GM12891 (cell line): Measurements from ENCODE around the gene MEF2B.
A peak's percentile ranks its signal among the peaks of the same experiment; 100 is the strongest.

ENCODE experiments used
- DNase-seq: peaks from one replicate; pipeline ENCODE4 v3.0.0; 2011; ENCODE audit warnings: low spot score; ENCODE audit not compliant: insufficient read length
- FAIRE-seq: peaks from 2 replicates; lab custom pipeline; 2011; peaks lifted over from hg19 to GRCh38; lab: Jason Lieb, UNC
- PAX5 ChIP-seq: IDR thresholded peaks from 2 replicates; pipeline ENCODE4 v1.6.1; 2011; ENCODE audit warnings: low read length, moderate library complexity, mild to moderate bottlenecking; ENCODE audit not compliant: insufficient read depth, severe bottlenecking
- POLR2A ChIP-seq: IDR thresholded peaks from 2 replicates; pipeline ENCODE4 v1.6.1; 2011; ENCODE audit warnings: low read depth, low read length, control low read depth
- POLR2AphosphoS5 ChIP-seq: IDR thresholded peaks from 2 replicates; pipeline ENCODE4 v1.6.1; 2011; ENCODE audit warnings: low read depth, low read length, control low read depth
- POU2F2 ChIP-seq: IDR thresholded peaks from 2 replicates; pipeline ENCODE4 v1.6.1; 2011; ENCODE audit warnings: low read depth, mild to moderate bottlenecking, control low read depth, low read length, moderate library complexity
- SPI1 ChIP-seq: IDR thresholded peaks from 2 replicates; pipeline ENCODE4 v1.6.1; 2011; ENCODE audit warnings: low read depth, low read length, control low read depth
- TAF1 ChIP-seq: IDR thresholded peaks from 2 replicates; pipeline ENCODE4 v1.6.1; 2011; ENCODE audit warnings: low read depth, low read length, control low read depth

MEF2B gene

DNA sequence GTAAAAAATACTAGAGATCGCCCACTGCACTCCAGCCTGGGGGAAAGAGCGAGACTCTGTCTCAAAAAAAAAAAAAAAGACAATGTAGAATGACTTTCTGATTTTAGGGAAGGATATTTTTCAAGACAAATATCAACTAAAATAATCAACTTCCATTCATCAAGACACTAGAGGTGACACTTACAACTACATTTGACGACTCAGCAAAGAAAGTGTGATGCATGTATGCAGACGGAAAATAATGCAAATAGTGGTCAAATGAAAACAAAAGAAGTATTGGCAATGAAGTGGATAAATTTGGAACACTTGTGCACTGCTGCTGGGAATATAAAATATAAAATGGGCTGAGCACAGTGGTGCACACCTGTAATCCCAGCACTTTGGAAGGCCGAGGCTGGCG lies 44.0 kb downstream of the MEF2B start:
- TF ChIP-seq SPI1 = no peak
- TF ChIP-seq PAX5 = no peak
- TF ChIP-seq POLR2A = no peak
- TF ChIP-seq TAF1 = no peak
- TF ChIP-seq POLR2AphosphoS5 = no peak
- TF ChIP-seq POU2F2 = no peak
- DNase-seq (no peak), FAIRE-seq (no peak)

DNA sequence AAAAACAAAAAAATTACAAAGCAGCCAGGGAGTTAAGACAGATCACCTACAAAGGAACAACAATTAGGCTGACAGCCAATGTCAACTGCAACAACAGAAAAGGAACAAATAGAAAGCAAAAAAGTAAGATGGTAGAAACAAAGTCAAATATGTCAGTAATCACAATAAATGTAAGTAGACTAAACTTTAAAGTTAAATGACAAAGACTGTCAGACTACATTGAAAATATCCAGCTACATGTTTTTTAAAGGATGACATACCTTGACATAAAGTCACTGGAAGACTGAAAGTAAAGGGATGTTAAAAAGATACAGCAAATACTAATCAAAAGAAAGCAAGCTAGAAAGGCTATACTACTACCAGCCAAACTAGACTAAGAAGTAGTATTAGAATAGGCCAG lies 46.7 kb downstream of the MEF2B start:
- FAIRE-seq (peak; percentile 47), DNase-seq (no peak)
- TF ChIP-seq PAX5 (no peak), SPI1 (no peak), POU2F2 (no peak)

DNA sequence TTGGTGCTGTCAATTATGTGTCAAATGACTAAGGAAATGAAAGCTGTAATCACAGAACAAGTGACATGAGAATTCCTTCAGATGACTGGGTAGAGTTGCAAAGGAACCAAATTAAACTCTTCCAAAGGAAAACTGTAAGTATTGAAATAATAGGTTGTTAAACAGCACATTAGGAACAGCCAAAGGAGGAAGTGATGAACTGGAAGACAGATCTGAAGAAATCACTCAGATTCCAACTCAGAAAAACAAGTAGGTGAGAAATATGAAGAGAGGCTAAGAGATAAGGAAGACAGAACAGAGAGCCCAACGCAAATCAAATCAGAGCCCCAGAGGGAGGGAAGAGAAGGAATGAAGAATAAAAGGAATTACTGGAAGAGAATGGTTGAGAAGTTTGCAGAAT lies 47.2 kb downstream of the MEF2B start:
- no peak for DNase-seq
- no peak for FAIRE-seq
- TF ChIP-seq PAX5 = no peak
- TF ChIP-seq POLR2A = no peak
- no peak for TF ChIP-seq POLR2AphosphoS5
- TF ChIP-seq POU2F2 = no peak
- TF ChIP-seq SPI1 = no peak
- no peak for TF ChIP-seq TAF1

DNA sequence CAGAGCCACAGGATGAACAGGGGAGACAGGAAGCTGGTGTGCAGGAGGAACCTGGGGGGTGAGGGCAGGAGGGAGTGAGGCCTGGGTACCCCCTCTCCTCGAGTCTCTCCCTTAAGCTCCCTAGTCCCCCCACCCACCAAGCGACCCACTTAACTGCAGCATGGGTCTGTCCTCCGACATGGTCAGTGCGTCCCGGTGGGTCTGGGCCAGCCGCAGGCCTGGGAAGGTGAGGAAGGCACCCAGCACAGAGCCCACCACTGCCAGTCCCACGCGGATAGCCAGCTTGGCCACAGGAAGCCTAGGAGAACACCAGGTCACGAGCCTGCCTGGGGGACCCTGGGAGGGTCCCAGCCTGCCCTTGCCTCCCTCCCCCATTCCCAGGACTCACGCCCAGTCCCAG lies 48.7 kb downstream of the MEF2B start:
- DNase-seq = no peak
- no peak for TF ChIP-seq SPI1
- TF ChIP-seq POLR2A = no peak
- TF ChIP-seq POLR2AphosphoS5 = no peak
- no peak for TF ChIP-seq TAF1
- no peak for TF ChIP-seq POU2F2
- TF ChIP-seq PAX5 = no peak
- no peak for FAIRE-seq

DNA sequence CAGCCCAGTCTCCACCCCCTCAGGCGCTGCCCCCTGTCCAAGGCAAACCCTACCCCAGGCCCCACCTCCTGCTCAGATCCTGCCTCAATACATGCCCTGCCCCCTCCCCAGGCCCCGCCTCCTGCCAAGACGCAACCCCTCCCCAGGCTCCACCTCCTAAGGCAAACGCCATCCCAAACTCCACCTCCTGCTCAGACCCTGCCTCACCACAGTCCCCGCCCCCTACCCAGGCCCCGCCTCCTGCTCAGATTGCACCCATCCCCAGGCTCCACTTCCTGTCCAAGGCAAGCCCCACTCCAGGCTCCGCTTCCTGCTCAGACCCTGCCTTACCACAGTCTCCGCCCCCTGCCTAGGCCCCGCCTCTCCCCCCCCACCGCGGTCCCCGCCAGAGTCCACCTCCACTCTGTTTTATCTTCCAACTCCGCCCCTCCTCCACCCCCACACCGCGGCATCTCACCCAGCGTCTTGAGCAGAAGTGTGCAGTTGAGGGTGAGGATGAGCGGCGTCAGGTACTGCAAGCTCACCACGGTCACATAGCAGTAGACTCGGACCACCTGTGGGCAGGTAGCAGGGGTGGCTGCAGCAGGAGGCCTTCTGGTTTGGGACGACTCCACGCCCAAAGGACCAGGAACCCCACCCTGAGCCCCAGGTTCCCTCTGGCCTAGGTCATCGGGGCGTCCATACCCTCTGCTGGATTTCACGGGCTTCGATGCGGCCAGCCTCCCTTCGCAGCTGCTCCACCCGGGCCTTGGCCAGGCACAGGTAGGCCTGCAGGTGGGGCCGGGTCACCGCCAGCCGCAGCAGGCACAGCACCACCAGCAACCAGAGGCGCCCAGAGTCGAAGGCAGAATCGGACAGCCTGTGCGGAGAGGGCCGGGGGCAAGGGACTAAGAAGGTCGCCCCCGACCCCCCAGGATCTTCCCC lies 49.5 kb downstream of the MEF2B start:
- FAIRE-seq = no peak

DNA sequence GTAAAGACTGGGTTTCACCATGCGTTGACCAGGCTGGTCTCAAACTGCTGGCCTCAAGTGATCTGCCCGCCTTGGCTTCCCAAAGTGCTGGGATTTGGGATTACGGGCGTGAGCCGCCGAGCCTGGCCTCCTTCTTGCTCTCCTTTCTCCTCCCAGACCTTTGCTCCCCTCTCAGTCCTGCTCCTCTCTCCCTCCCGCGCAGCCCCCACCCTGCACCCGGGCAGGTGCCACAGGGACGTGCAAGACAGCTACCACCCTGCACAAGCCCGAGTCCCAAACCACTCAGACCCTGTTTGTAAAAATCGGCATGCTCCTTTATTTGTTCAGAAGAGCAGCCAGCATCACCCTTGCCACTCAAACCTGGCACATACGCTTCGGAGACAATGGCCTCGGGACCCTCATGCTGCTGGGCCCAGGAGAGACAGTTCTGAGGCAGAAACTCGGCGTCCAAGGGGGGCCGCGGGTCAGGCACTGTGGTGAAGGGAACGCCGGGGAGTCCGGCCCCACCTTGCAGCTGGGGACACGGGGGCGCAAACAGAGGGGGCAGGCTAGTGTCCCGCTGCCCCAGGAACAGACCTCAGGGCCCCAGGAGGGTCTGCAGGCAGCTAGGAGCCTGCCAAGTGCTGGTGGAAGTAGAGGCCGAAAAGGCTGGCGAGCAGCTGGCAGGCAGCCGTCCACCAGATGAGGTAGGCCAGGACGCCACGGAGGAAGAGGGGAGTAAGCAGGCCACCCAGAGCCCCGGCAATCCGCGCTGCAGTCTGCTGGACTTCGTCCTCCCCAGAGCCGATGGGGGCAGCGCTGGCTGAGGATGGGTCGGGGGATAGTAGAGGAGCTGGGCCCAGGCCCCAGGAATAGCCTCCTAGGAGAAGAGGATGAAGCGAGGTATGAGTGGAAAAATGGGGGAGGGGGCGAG lies 50.5 kb downstream of the MEF2B start:
- no peak for FAIRE-seq
- TF ChIP-seq POLR2AphosphoS5 = no peak
- TF ChIP-seq POLR2A = no peak
- TF ChIP-seq POU2F2 = no peak
- TF ChIP-seq TAF1 = no peak
- TF ChIP-seq SPI1 = no peak
- no peak for TF ChIP-seq PAX5
- DNase-seq = no peak

More for the DNA sequence above, 49.5 kb downstream of the MEF2B start:
- no peak for DNase-seq
- no peak for TF ChIP-seq TAF1
- no peak for TF ChIP-seq PAX5
- no peak for TF ChIP-seq POLR2A
- TF ChIP-seq SPI1 = no peak
- no peak for TF ChIP-seq POLR2AphosphoS5
- no peak for TF ChIP-seq POU2F2

DNA sequence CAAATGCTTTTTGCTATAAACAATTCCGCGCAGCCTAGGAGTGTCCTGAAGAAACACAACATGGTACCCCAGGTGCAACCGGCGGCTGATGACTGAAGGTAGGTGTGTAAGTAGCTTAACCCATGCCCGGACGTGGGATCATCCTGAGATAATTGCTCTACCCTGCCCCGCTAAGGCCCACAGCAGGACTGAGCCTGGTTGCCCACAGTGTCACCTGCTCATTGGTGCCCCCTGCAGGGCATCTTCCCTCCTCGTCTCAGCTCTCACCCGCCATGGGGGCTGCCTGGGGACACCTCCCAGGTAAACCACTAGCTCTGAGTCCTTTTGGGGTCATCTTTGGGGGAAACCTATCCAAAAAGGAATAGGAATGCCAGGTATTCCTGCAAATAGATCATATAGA lies 54.1 kb downstream of the MEF2B start:
- FAIRE-seq (peak; percentile 50), DNase-seq (no peak)
- TF ChIP-seq POLR2AphosphoS5 (no peak), PAX5 (no peak), POU2F2 (no peak), POLR2A (no peak), SPI1 (no peak), TAF1 (no peak)

DNA sequence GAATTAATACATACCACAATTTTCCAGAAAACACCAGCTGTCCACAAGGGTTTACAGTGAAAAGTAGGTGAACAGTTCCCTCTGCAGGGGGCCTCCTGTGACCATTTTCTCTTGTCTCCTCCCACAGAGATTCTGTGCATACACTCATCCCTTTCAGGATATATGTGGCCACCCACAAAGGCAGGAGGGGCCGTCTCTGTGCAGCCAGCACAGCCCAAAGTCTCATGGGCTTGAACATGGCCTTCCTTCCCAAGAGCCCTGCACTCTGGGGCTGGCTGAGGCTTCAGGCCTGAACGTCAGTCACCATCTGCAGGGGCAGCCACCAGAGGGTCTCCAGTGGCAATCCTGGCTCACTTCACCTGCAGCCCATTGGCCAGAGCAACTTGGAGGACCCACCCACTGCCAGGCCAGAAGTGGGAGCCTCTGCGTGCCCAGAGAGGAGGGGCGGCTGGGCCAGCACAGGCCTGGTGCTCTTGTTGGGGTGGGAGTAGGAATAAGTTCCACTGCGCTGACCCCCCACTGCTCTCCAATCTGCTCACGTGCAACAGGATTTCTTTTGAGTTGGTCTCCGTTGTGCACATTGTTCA lies 56.9 kb downstream of the MEF2B start:
- no peak for FAIRE-seq
- no peak for TF ChIP-seq POLR2A
- TF ChIP-seq POLR2AphosphoS5 = no peak
- no peak for TF ChIP-seq TAF1
- TF ChIP-seq SPI1 = no peak
- no peak for TF ChIP-seq PAX5
- no peak for TF ChIP-seq POU2F2

DNA sequence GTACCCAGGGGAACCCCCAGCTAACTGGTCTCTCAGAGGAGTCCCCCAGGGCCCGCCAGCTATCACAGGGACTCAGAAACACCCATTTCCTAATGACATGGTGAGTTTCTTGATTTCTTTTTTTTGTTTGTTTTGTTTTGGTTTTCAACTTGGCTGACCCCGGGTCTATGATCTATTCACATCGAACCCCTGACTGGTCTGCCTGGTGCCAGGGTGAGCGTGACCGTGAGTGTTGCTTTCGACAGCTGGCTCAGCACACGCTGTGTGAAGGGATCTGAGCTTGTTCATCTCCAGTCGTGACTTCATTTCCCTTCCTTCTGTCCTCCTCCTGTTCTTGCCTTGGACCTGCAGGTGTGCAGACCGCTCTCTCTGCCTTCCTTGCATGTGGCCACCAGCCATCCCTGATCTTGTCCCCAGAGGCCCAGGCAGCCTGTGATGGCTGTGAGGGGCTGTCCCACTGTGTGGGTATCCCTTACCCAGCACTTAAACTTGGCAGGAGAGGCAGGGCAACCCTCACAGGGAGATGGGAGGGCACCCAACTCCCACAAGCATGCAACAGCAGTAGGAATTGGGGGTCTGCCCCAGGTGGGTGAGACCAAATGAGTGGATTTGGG lies 58.0 kb downstream of the MEF2B start:
- TF ChIP-seq TAF1 = no peak
- TF ChIP-seq POLR2A = no peak
- TF ChIP-seq POU2F2 = no peak
- no peak for TF ChIP-seq PAX5
- no peak for TF ChIP-seq POLR2AphosphoS5
- TF ChIP-seq SPI1 = no peak
- no peak for DNase-seq
- no peak for FAIRE-seq

More for the DNA sequence above, 56.9 kb downstream of the MEF2B start:
- DNase-seq = no peak

DNA sequence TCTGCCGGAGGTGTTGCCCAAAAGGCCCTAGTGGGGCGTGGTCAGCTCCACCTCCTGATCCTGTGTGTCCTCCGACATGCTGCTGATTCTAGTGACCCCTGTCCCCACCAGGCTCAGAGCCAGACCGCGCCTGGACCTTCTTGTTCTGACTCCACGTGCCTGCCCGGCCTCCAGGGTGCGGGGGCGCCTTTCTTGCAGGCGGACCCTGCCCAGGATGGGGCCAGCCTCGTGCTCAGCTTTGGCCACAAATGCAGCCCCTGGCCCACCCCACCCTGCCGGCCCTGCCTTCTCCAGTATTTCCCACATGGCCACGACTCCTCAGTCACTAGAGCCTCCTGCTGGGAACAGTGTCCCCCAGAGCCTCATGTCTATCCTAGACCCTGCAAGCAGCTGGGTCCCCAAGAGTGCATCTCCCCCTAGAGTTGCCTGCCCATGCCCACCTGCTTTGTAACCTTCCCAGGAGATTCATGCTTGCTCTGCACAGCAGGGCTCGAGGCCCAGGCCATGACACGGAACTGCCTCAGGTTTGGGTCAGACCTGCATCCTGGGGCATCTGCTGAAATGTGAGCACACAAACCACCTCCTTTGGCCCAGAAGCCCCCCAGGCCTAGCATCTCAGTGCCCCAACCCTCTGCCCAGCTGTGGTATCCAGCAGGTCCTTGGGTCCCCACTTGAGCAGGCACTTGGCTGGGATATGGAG lies 58.8 kb downstream of the MEF2B start:
- FAIRE-seq (no peak), DNase-seq (no peak)
- TF ChIP-seq POLR2A = no peak
- TF ChIP-seq PAX5 = no peak
- no peak for TF ChIP-seq SPI1
- TF ChIP-seq POU2F2 = no peak
- TF ChIP-seq POLR2AphosphoS5 = no peak
- no peak for TF ChIP-seq TAF1
